Muscle layer of duodenum (tissue), 2 donors: Measurements from ENCODE around the gene JAGN1.

Experiments
- H3K27ac ChIP-seq: one replicate; pipeline ENCODE4 v1.7.0; 2013; ENCODE audit warnings: mild to moderate bottlenecking, low read length
- H3K27me3 ChIP-seq: one replicate; pipeline ENCODE4 v1.7.0; 2013; ENCODE audit warnings: low read depth, mild to moderate bottlenecking, control low read depth, low read length
- H3K36me3 ChIP-seq, 2 donors: one replicate each; pipeline ENCODE4 v1.7.0; 2013; ENCODE audit warnings: low read length in 2 of 2, control low read depth in 1 of 2, mild to moderate bottlenecking in 1 of 2; ENCODE audit not compliant: insufficient read depth in 2 of 2, control insufficient read depth in 1 of 2
- H3K4me1 ChIP-seq, 2 donors: one replicate each; pipeline ENCODE4 v1.7.0; 2013; ENCODE audit warnings: low read length in 2 of 2, mild to moderate bottlenecking in 2 of 2, control low read depth in 1 of 2, moderate library complexity in 1 of 2; ENCODE audit not compliant: insufficient read depth in 2 of 2, control insufficient read depth in 1 of 2
- H3K4me3 ChIP-seq, 2 donors: one replicate each; pipeline ENCODE4 v1.7.0; 2013; ENCODE audit warnings: low read length in 2 of 2, low read depth in 1 of 2, mild to moderate bottlenecking in 1 of 2
- H3K9me3 ChIP-seq, 2 donors: one replicate each; pipeline ENCODE4 v1.7.0; 2013; ENCODE audit warnings: low read length in 2 of 2, control low read depth in 1 of 2, mild to moderate bottlenecking in 1 of 2; ENCODE audit not compliant: control insufficient read depth in 1 of 2
- donor health status: healthy.

The JAGN1 gene

DNA sequence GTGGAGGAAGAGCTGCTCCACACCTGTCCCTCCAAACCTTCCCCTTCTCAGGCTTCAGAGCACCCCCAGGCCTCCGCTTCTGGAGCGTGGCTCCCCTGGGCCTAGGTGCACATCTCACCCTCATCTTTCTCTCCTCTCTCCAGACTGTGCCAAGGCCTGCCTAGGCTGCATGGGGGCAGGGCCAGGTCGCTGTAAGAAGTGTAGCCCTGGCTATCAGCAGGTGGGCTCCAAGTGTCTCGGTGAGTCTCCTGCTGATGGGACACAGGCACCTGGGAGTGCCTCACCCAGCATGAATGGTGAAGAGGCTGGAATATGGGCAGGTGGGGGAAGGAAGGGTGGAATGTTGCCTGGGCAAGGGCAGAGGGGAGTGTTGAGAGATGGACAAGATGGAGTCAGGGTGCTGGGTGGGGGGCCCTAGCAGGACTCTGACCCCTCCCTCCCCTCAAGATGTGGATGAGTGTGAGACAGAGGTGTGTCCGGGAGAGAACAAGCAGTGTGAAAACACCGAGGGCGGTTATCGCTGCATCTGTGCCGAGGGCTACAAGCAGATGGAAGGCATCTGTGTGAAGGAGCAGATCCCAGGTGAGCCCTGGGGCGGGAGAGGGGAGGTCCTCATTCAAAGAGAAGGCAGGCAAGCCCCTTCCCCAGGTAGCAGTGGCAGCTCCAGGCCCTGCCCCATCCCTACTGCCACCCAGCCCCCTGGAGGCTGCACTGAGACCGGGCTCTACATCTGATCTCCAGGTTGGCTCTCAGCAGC is 52.7 kb downstream of the JAGN1 start:
- no peak overlapping the region for H3K4me3 ChIP-seq
- no peak overlapping the region for H3K27ac ChIP-seq
- no peaks in the 10 kb centered on the region for H3K9me3 ChIP-seq
- peaks cover 0 to 4% of the 10 kb centered on the region in 2 donors for H3K4me1 ChIP-seq
- no peaks in the 10 kb centered on the region for H3K27me3 ChIP-seq
- H3K36me3 ChIP-seq: peaks cover 5 to 30% of the 10 kb centered on the region in 2 donors
